GM23248 (cell line): ENCODE data around the gene ZNF503. TPM values are rescaled to one million over a fixed set of nuclear protein-coding genes. Genes with fewer than 3 reads are reported as not detected.

ENCODE experiments used
- DNase-seq: peaks from one replicate; pipeline ENCODE4 v3.0.0-alpha.2; 2015
- H2AFZ ChIP-seq: fragments of 200-600 bp; sonication (generic); 2 replicates; pipeline ENCODE4 v1.6.1; 2016; ENCODE audit warnings: antibody characterized with exemption
- H3F3A ChIP-seq: fragments of 200-600 bp; sonication (generic); 2 replicates; pipeline ENCODE4 v1.6.1; 2016; ENCODE audit warnings: mild to moderate bottlenecking, antibody characterized with exemption, mixed run types; ENCODE audit not compliant: insufficient read depth
- H3K27ac ChIP-seq: fragments of 200-600 bp; sonication (generic); 2 replicates; pipeline ENCODE4 v1.5.1; 2016; ENCODE audit warnings: mild to moderate bottlenecking
- H3K27me3 ChIP-seq: fragments of 200-600 bp; sonication (generic); replicated peaks from 2 replicates; pipeline ENCODE4 v1.6.1; 2016; ENCODE audit warnings: mild to moderate bottlenecking; ENCODE audit not compliant: insufficient read depth
- H3K36me3 ChIP-seq: fragments of 200-600 bp; sonication (generic); 2 replicates; pipeline ENCODE4 v1.6.1; 2016; ENCODE audit warnings: low read depth, mild to moderate bottlenecking
- H3K4me1 ChIP-seq: fragments of 200-600 bp; sonication (generic); 2 replicates; pipeline ENCODE4 v1.6.1; 2016; ENCODE audit warnings: mild to moderate bottlenecking; ENCODE audit not compliant: insufficient read depth
- H3K4me2 ChIP-seq: fragments of 200-600 bp; sonication (generic); one replicate; pipeline ENCODE4 v1.6.1; 2016; ENCODE audit warnings: mild to moderate bottlenecking; ENCODE audit not compliant: unreplicated experiment
- H3K4me3 ChIP-seq: fragments of 200-600 bp; sonication (generic); 2 replicates; pipeline ENCODE4 v1.5.1; 2016; ENCODE audit warnings: mild to moderate bottlenecking
- H3K79me2 ChIP-seq: fragments of 200-600 bp; sonication (generic); 2 replicates; pipeline ENCODE4 v1.6.1; 2016; ENCODE audit warnings: mild to moderate bottlenecking; ENCODE audit not compliant: insufficient read depth
- H3K9ac ChIP-seq: fragments of 200-600 bp; sonication (generic); 2 replicates; pipeline ENCODE4 v1.6.1; 2016; ENCODE audit warnings: mild to moderate bottlenecking
- H3K9me2 ChIP-seq: fragments of 200-600 bp; sonication (generic); 2 replicates; pipeline ENCODE4 v1.6.1; 2016; ENCODE audit warnings: mixed run types, mild to moderate bottlenecking, moderate library complexity; ENCODE audit not compliant: insufficient read depth
- H3K9me3 ChIP-seq: fragments of 200-600 bp; sonication (generic); one replicate; pipeline ENCODE4 v1.6.1; 2017; ENCODE audit warnings: low read depth
- H4K20me1 ChIP-seq: fragments of 200-600 bp; sonication (generic); 2 replicates; pipeline ENCODE4 v1.6.0; 2016; ENCODE audit not compliant: insufficient read depth
- EZH2 ChIP-seq: fragments of 200-600 bp; sonication (generic); IDR thresholded peaks from 2 replicates; pipeline ENCODE4 v1.6.1; 2018; ENCODE audit warnings: antibody characterized with exemption, mild to moderate bottlenecking; ENCODE audit not compliant: insufficient read depth, poor library complexity, severe bottlenecking
- EZH2phosphoT487 ChIP-seq: fragments of 200-600 bp; sonication (generic); IDR thresholded peaks from 2 replicates; pipeline ENCODE4 v1.6.1; 2018; ENCODE audit warnings: antibody characterized with exemption, moderate library complexity, mild to moderate bottlenecking, low read depth; ENCODE audit not compliant: insufficient read depth
- WGBS, 2 experiments: methylation state at CpG; one replicate each; pipeline ENCODE4 v1.1.6; 2015 to 2017; ENCODE audit warnings: low lambda C conversion rate in 2 of 2, low coverage in 1 of 2; ENCODE audit errors: missing lambda C conversion rate in 2 of 2; 5-methylcytosine and 5-hydroxymethylcytosine counted together
- in situ Hi-C: fragments of 300-500 bp; cut with MboI; formaldehyde crosslinking; loops from 2 replicates; pipeline ENCODE4 v1.15.0; 2020
- polyA plus RNA-seq: library from polyadenylated mRNA; unstranded; fragments of >200 nt; fragmentation: Nextera tagmentation; extraction: Ambion mirVana; gene quantifications from 2 replicates; pipeline ENCODE4 v1.2.1, GENCODE V29; 2016
- total RNA-seq: library from RNA; depleted of rRNA; stranded (reverse); fragments of >200 nt; shearing (Covaris generic); gene quantifications from 2 replicates; pipeline ENCODE4 v1.2.3, GENCODE V29; 2014

Gene ZNF503
- total and polyA plus RNA-seq, 2 experiments from 2014 or later, result 15.4 to 17.5 TPM

DNA sequence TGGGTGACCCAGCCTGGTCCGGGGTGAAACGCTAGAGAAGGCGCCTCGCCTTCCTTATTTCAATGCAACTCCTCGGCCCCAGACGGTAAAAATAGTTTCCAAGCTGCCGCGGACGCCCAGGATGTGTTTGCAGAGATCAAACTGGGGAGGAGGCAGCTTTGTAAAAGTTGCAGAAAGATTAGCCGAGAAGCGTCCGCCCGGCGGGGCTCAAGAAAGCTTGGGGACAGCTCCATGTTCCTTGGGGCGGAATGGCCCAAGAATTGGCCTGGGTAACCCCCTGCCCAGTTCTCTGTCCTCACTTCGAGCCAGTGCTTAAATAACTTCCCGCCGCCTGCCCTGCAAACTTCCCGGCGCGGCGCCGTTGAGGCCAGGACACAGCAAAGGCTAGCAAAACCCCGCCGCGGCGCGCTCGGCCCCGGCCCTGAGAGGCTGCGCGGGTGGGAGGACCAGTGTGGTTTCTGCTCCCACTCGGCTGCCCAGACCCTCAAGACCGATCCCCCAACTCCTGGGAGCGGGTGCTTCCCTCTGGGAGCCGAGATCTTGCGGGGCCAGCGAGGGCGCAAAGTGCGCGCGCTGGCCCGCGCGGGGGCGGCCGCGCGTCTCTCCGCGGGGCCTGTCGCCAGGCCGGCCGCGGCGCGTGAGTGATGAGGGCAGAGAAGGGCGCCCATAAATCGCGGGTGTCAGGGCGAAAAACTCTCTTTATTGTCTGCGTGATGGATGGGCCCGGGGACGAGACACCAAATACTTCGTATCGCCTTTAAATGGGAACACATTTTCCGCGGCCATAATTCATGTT, 6.3 kb upstream of the ZNF503 start:
- peak; percentile 51 for DNase-seq
- no peaks in the 10 kb centered on the region for H3K9me3 ChIP-seq
- H3K9me2 ChIP-seq, result no peaks in the 10 kb centered on the region
- no peak overlapping the region for H3K27ac ChIP-seq
- H3K4me2 ChIP-seq, result peak overlapping the region; percentile 92
- no peaks in the 10 kb centered on the region for H3K36me3 ChIP-seq
- no peaks in the 10 kb centered on the region for H3K4me1 ChIP-seq
- peaks cover 27% of the 10 kb centered on the region; the same call in 1 of the 2 replicates for H3K79me2 ChIP-seq
- H3K9ac ChIP-seq, result peak overlapping the region; percentile 86
- TF ChIP-seq EZH2 (no peak), EZH2phosphoT487 (no peak)
- 34% methylated on average over 67 to 68 of the region's 68 CpGs for WGBS, 2 experiments
- 0 out of 2 replicates have a peak, but pooled peaks cover 4% of the 10 kb centered on the region for H3F3A ChIP-seq
- H3K27me3 ChIP-seq, result no peaks in the 10 kb centered on the region
- in situ Hi-C loops, result loop anchor here (25.0 kb wide), 1 partner anchor 504 kb away; no protein-coding TSS in a partner anchor
- H3K4me3 ChIP-seq, result peak overlapping the region; percentile 99
- no peaks in the 10 kb centered on the region for H4K20me1 ChIP-seq
- peak overlapping the region; percentile 97 for H2AFZ ChIP-seq

- Histone ChIP-seq H3F3A (0 out of 2 replicates have a peak, but pooled peaks cover 4% of the 10 kb centered on the region), H3K4me1 (no peaks in the 10 kb centered on the region), H3K9me2 (no peaks in the 10 kb centered on the region), H3K36me3 (no peaks in the 10 kb centered on the region), H3K27me3 (no peaks in the 10 kb centered on the region), H4K20me1 (no peaks in the 10 kb centered on the region), H3K4me3 (no peak overlapping the region), H3K9me3 (no peaks in the 10 kb centered on the region), H3K4me2 (no peak overlapping the region), H3K27ac (no peak overlapping the region), H2AFZ (no peak overlapping the region), H3K9ac (no peak overlapping the region), H3K79me2 (peaks cover 29% of the 10 kb centered on the region; the same call in 1 of the 2 replicates)
- 96 to 97% methylated on average over 25 to 37 of the region's 37 CpGs for WGBS, 2 experiments
- in situ Hi-C loops, result loop anchor here (25.0 kb wide), 1 partner anchor 505 kb away; no protein-coding TSS in a partner anchor
- TF ChIP-seq EZH2phosphoT487 (no peak), EZH2 (no peak)
- no peak for DNase-seq
These were observed 5.7 kb upstream of the ZNF503 start for GRCh38 chr10:75407224-75407712.

GRCh38 chr10:75406462-75407223, 5.1 kb upstream of the ZNF503 start:
- H2AFZ ChIP-seq, result no peak overlapping the region
- in situ Hi-C loops, result loop anchor here (25.0 kb wide), 1 partner anchor 506 kb away; no protein-coding TSS in a partner anchor
- no peak overlapping the region for H3K4me3 ChIP-seq
- no peaks in the 10 kb centered on the region for H3K27me3 ChIP-seq
- H4K20me1 ChIP-seq, result no peaks in the 10 kb centered on the region
- H3K79me2 ChIP-seq, result peaks cover 29% of the 10 kb centered on the region; the same call in 1 of the 2 replicates
- H3K36me3 ChIP-seq, result no peaks in the 10 kb centered on the region
- H3K4me1 ChIP-seq, result no peaks in the 10 kb centered on the region
- no peaks in the 10 kb centered on the region for H3K9me3 ChIP-seq
- H3K9me2 ChIP-seq, result no peaks in the 10 kb centered on the region
- no peak overlapping the region for H3K4me2 ChIP-seq
- no peak overlapping the region for H3K9ac ChIP-seq
- TF ChIP-seq EZH2 (no peak), EZH2phosphoT487 (no peak)
- H3K27ac ChIP-seq, result no peak overlapping the region
- 96% methylated on average over 28 to 29 of the region's 29 CpGs for WGBS, 2 experiments
- 0 out of 2 replicates have a peak, but pooled peaks cover 4% of the 10 kb centered on the region for H3F3A ChIP-seq
- DNase-seq, result no peak
